HG03342 (cell line): ENCODE data around the gene ERC2.
A peak's percentile ranks its signal among the peaks of the same experiment; 100 is the strongest.
"Not testable (repeated sequence)": the region's sequence is repeated elsewhere in the genome, so short reads cannot be mapped to it uniquely, and the experiment has no call there.

ENCODE experiments used
- ATAC-seq: cut with Tn5 transposase; IDR thresholded peaks from one replicate; pipeline ENCODE4 v1.9.1; 2021; ENCODE audit warnings: mild to moderate bottlenecking, moderate library complexity; ENCODE audit not compliant: unreplicated experiment

Gene ERC2

DNA sequence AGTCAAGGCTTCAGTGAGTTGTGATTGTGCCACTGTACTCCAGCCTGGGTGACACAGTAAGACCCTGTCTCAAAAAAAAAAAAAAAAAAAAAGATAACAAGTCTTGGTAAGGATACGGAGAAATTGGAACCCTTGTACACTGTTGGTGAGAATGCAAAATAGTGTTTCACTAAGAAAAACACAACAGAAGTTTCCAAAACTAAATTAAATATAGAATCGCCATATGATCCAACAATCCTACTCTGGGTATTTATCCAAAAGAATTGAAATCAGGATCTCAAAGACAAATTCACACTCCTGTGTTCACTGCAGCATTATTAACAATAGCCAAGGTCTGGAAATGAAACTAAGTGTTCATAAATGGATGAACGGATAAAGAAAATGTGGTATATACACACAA lies 149.4 kb downstream of the ERC2 start:
- ATAC-seq: no peak

DNA sequence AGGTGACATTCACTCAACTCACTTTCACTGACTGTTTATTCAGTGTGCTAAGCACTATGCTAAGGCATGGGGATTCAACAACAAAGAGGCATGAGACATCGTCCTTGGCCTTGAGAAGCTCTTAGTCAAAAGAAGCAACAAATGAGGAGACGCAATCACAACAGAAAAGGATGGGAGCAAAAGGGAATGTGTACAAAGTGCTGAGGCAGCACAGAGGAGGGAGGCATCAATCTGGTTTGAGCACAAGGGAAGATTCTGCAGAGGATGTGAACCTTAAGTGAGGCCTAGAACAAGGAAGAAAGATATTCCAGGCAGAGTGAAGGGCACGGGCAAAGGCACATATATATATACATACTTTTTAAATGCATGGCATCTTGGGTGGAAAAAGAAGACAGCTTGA lies 151.3 kb downstream of the ERC2 start:
- no peak for ATAC-seq

DNA sequence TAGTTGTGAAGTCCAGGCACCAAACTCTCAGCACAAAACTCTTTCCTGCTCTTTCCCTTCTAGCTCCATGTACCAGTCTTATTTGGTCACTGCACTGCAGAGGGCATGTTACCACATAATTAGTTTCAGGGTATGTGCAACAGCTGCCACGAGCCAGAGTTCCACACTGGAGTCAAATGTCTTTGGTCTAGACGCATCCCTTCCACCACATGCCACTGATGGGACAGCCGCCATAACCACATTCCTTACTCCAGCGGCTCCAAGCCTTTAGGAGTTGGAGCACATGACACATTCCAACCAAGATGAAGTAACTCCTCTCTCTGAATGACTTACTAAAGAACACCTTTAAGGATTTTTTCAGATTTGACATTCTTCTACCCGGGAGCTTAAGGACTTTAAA lies 153.4 kb downstream of the ERC2 start:
- ATAC-seq: no peak

DNA sequence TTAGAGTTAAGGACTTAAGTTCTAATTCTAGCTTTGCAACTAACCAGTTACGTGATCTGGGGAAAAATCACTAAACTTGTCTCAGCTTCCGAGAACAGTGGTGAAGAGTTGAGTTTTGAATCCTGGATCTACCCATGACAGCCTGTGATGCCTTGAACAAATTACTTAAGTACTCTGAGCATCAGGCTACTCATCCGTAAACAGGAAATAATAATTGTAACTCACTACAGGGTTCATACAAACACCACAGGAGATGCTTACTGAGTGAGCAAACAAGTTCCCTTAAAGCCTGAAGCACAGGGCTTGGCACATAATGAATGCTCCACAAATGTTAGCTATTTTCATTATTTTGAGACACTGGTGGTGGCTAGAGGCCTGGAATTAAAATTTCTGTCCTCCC lies 158.8 kb downstream of the ERC2 start:
- no peak for ATAC-seq

DNA sequence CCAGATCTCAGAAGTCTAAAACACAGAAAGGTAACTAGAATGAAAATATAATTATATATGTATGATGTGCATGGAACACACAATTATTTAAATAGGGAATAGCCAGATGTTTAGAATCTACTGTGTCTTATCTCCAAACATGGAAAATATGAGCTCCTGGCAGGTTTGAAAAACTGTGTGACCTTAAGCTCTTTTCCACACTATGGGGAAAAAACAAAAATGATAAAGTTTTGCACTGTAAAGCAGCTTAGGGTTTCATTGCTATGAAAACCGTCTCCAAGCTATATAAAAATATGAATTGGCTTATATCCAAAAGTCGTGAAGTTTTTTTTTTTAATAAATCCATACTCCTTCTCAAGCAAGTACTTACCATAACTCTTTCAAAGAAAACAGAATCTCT lies 159.8 kb downstream of the ERC2 start:
- no peak for ATAC-seq

DNA sequence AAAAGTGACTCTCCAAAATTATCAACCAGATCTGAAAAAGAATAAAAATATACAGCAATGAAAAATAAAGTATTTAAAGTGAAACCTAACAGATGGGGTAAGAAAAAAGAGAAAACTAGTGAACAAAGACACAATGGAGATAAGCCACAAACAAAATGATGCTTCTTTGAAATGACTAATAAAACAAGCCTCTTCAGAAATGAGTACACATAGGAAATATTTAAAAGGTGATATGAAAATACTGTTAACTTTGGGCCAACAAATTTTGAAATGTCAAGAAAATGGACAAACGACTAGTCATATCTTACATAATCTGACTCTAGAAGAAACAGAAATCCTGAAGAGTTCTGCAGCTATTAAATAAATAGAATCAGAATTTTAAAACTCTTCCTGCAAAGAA lies 164.2 kb downstream of the ERC2 start:
- no peak for ATAC-seq

DNA sequence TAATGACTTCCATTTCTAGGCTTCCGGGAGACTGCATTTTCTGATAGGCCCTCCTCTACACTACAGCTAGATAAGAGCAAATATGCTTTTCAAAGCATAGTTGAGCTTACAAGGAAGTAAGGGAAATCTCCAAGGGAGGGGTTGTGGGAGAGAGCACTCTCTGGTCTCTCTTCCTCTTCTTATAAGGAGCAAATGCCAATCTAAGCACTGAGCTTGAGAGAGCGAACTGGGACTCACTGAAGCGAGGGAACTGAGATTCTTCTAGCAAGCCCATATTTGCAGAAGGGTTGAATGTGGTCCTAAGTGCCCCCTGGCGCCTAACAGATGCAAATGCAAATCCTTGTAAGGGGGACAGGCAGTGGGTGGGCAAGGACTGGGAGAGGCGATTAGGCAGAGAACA lies 164.8 kb downstream of the ERC2 start:
- ATAC-seq: peak; percentile 86

DNA sequence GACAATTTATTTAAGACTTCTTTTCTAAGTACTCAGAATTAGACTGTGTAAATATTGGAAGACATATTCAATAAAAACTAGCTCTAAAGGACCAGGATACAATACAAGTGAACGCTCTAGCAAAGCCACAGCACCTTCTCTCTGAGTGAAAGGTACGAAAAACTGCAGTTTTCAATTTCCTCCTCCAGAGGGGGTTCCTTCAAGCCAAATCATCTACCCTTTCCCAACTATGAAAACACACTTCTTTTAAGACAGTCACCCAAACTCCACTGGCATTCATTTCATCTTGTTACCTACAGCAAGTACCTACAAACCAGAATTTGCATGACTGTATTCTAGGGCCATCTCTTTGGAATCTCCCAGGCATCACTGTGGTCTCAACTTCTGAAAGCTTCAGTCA lies 165.8 kb downstream of the ERC2 start:
- ATAC-seq: no peak

DNA sequence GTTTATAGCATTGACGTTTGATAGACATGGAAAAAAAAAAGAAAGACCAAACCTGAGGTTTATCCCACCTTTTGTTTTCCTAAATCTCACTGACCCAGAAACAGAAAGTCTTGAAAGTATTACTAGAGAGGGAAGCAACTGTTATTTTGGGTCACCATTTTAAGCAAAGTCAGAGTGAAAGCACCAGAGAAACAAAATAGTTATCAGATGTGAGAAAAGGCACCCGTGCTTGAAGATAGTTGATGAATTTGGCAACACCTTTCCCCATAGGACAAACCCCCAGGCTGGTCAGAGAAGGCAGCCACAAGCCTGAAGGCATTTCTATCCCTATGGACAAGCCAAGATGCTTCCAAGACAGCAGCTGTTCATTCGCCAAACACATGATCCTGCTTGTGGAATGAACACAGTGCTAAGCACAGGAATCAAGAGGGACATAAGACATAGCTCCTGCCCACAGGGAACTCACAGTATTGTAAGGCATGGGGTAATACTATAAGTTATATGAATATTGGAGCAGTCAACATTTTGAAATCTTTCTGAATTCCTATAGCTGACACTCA lies 170.9 kb downstream of the ERC2 start:
- no peak for ATAC-seq

DNA sequence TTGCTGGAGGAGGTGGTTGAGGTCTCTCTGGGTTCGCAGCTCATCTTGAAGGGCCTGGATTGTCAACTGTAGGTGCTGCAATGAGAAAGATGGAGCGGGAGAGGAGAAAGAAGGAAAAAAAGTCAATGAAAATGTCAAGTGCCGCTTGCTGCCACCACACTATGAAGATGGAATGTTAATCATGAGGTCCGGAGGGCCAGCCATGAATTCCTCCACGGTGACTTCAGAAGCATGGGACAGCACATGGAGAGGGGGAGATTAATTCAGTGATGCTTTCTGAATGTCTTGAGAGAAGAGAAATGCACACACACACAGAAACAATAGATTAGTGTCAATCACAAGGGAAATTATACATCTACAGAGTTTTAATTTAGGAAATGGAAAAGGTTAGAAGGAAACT lies 171.9 kb downstream of the ERC2 start:
- no peak for ATAC-seq

DNA sequence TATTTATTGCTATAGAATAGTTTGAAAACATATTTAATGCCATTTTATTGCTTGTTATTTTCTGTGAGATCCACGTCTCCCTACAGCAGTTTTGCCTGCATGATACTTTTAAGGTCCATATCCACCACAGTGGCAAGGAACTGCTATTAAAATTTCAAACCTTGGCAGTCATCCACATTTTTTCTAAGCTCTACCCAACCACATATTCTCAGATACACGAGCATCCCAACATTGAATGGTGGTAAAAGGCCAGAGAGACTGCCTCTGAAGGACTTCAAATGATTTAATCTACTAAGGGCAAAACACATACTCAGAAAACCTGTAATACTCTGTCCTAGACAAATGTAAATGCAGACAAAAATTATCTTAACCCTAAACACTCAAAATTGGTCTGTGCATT lies 173.1 kb downstream of the ERC2 start:
- no peak for ATAC-seq

DNA sequence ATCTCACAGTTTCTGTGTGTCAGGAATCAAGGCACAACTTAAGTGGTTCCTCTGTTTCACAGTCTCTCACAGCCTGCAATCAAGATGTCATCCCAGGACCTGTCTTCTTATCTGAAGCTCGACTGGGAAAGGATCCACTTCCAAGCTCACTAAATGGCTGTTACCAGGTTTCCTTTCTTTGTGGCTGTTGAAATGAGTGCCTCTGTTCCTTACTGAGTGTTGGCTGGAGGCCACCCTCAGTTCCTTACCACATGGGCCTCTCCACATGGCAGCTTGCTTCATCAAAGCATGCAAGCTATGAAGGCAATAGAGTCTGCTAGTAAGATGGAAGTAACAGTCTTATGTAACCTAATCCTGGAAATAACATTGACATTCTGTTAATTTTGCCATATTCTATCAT lies 174.0 kb downstream of the ERC2 start:
- no peak for ATAC-seq

DNA sequence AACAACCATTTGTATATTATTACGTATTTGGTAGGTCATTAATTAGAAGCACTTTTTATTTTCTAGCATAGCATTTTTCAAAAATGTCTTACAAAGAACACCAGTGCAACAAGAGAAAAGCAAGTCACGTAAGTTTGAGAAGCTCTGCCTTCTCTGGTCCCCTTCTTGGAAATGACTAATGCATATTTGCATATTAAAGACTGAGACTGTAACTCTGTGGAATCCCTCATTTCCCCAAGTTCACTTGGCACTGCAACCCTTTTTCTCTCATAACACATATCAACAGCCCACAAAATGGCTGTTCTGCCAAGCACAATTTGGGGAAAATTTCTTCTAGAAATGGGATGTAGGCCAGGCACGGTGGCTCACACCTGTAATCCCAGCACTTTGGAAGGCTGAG lies 176.3 kb downstream of the ERC2 start:
- peak; percentile 74 for ATAC-seq

DNA sequence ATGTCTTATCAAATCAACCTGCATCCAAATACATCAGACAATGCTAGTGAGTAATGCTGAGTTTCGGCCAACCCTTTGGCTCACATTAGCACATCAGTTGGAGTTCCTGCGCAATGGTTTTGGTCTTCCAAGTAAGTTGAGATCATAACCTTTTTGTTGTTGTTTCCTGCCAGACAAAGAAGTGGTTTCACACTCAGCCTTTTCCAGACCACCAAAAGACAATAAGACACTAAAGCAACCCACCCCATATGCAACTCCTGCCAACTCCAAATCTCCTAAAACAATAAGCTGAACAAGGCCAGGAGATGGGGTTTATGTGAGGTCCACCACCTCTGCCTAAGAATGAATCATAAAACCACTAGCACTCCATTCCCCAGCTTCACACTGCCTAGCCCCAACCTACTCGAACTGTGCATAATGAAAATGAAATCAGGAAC lies 177.0 kb downstream of the ERC2 start:
- ATAC-seq: no peak

DNA sequence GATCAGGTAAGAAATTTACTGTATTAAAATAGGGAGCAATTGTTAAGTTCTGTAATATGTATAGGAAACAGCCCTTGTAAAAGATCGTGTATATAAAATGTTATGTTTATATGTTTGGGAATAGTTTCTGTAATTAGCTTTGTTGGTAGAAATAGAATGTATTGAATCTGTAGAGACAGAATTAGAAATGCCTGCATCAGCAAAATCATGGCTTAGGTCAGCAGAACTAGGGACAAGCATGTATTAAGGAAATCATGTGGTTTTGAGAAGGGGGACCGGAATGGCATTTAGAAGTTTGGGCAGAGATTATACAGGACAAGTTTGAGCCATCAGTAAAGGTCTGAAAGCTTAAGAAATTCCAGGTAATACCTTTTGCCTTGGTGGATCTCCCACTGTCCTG lies 177.9 kb downstream of the ERC2 start:
- ATAC-seq: no peak

DNA sequence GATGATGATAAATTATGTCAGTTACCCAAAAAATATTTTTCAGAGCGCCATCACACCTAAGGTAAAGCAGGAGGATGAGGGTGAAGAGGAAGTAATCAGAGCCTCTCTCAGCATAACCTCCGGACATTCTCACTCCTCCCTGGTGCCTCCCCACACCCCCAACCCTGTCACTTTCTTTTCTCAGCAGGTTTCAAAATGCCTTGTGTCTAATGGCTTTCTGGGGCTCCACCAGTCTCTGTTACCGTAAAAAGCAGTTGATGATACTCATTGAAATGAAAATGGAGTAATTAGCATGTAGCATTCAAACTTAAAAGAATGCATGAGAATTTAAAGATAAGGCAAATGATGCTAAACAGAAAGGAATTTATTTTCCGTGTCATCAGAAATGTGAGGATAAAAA lies 180.0 kb downstream of the ERC2 start:
- no peak for ATAC-seq

DNA sequence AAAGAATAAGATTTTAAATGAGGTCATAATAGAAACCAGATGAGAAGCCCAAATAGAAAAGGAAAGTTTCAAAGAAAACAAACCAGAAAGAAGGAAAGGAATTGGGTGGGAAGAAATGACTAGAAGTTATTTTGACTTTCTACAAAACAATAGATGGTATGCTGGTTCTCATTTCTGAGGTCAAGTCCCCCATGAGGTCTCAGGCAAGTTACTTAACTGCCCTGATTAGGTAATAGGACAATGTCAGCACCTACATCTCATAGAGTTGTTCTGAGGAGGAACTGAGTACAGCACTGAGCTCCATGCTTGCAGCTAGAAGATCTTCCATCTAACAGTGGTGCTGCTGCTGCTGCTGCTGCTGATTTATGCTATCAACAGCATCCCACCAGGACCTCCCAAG lies 185.9 kb downstream of the ERC2 start:
- ATAC-seq: no peak

DNA sequence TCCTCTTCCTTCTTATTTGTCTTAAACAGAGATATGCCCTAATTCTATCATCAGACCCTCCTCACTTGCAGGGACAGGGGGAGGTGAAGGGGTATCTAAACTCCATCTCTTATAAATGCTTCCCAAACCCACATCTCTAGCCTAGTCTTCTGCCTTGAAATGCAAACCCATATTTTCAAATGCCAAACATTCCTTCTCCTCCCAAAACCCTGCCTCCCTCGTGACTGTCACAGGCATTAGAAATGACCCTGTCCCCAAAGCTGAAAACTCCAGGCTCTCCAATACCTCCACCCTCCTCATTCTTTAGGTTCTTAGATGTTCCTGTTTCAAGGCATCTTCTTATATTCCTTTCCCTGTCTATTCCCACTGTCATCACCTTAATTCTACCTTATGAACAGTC lies 191.0 kb downstream of the ERC2 start:
- no peak for ATAC-seq

DNA sequence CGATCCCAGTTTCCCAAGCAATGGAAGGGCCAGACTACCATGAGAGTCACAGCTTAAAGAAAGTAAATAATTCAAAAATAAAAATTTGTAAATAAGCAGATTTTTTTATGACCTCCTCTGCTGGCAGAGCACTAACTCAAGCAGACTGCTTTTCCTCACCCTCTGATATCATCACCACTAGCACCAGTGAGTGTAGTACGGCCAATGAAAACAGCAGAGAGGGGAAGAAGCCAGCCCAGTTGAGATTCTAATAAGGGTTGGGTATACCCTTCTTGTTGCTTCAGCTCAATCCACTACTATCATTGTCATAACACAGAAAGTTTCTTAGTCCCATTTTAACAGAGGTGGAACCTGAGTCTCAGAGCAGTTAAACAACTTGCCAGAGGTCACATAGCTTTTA lies 193.1 kb downstream of the ERC2 start:
- no peak for ATAC-seq

DNA sequence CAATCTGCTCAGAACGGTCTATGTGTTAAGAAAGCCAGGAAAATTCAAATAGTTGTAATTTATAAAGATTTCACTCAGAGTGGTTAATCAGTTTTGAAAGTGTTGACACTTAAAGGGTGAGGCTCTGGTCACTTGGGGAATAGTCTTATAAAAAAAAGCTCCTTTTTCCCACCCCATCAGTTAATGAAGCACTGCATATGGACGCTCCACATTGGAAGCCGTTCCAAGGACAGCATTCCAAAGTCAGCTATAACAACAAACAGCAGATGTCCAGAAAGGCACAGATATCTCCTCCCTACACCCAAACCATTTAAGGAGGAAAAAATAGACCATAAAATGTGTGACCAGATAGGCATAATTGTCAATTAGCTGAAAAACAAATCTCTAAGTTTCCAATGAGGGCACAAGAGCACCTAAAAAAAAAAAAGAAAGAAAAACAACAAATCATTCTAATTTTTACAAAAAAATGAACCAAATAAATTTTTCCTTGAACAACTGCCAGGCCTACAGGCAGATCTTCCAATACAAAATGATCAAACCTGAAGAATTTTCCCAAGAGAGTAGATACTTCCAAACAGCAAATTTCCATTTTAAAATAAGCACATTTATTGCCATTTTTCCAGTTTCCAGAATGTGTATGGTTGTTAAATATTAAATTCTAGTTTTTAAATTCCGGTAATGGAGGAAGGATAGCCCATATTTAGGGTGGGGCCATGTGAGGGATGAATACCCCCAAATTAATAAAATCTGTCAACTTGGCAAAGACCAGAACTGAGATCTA lies 198.3 kb downstream of the ERC2 start:
- no peak for ATAC-seq

DNA sequence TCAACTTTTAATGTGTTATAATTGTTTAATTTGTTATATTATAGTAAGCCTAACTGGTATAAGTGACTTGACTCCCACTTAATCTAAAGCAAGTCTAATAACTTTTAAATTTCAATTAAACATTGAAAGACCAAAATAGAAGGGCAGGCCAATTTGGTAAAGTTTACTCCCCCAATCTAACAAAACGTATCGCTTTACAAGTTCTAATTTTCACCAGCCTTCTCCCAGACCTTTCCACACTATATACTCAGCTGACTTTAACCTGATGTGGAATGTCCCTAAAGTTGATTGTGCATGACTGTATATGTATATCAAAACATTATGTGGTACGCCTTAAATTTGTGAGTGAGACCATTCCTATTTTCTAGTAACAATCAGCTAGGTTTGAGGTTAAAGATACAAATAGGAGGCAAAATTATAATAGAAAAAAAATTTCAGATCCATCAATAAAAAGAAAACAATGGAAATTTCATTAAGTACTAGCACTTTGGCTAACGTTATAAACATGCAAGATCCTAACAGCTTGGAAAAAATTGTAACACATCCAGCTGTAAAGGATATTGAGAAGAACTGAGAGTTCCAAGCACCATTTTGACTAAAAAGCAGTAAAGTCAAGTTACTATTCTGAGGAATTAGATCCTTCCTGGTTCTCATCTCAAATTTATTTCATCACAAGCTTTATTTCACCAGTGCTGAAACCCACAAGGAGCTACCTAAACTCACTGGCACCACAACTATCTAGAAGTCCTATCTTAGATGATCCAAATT lies 199.5 kb downstream of the ERC2 start:
- ATAC-seq: no peak

DNA sequence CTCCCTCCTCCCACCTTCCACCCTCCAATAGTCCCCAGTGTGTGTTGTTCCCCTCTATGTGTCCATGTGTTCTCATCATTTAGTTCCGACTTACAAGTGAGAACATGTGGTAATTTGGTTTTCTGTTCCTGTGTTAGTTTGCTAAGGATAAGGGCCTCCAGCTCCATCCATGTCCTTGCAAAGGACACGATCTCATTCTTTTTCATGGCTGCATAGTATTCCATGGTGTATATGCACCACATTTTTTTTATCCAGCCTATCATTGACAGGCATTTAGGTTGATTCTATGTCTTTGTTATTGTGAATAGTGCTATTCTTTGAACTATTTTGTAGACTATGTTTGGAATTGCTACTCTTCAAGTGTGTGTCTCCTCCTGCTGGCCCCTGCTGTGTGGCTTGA lies 206.4 kb downstream of the ERC2 start:
- not testable (repeated sequence) for ATAC-seq
